H9 (cell line): ENCODE measurements around the gene PMEPA1. TPM values are rescaled to one million over a fixed set of nuclear protein-coding genes. Genes with fewer than 3 reads are reported as not detected.

Experiments used
- DNase-seq: peaks from one replicate; pipeline ENCODE4 v3.0.0-alpha.2; 2017
- H2AFZ ChIP-seq: one replicate; pipeline ENCODE4 v1.6.1; 2013; ENCODE audit warnings: mild to moderate bottlenecking, low read length, control low read depth, moderate library complexity
- H2AK5ac ChIP-seq: 2 replicates; pipeline ENCODE4 v1.6.1; 2013; ENCODE audit warnings: low read length, control low read depth, mixed read lengths; ENCODE audit not compliant: insufficient read length
- H2BK120ac ChIP-seq: one replicate; pipeline ENCODE4 v1.6.1; 2013; ENCODE audit warnings: low read depth, mild to moderate bottlenecking, low read length, control low read depth, inconsistent platforms; ENCODE audit not compliant: poor library complexity, severe bottlenecking
- H2BK12ac ChIP-seq: 2 replicates; pipeline ENCODE4 v1.6.1; 2013; ENCODE audit warnings: low read length, control low read depth, mixed read lengths, low read depth; ENCODE audit not compliant: insufficient read length
- H2BK15ac ChIP-seq: 2 replicates; pipeline ENCODE4 v1.6.1; 2013; ENCODE audit warnings: low read depth, low read length, control low read depth
- H2BK20ac ChIP-seq: one replicate; pipeline ENCODE4 v1.6.1; 2013; ENCODE audit warnings: low read depth, mild to moderate bottlenecking, low read length, control low read depth, inconsistent platforms; ENCODE audit not compliant: poor library complexity, severe bottlenecking
- H2BK5ac ChIP-seq: 2 replicates; pipeline ENCODE4 v1.6.1; 2013; ENCODE audit warnings: low read length, control low read depth, mixed read lengths; ENCODE audit not compliant: insufficient read length
- H3K14ac ChIP-seq: 2 replicates; pipeline ENCODE4 v1.6.1; 2013; ENCODE audit warnings: low read length, control low read depth; ENCODE audit not compliant: insufficient read depth
- H3K18ac ChIP-seq: 2 replicates; pipeline ENCODE4 v1.6.1; 2013; ENCODE audit warnings: low read depth, mild to moderate bottlenecking, mixed read lengths, low read length, control low read depth; ENCODE audit not compliant: insufficient read length
- H3K23ac ChIP-seq: 2 replicates; pipeline ENCODE4 v1.6.1; 2013; ENCODE audit warnings: low read length, control low read depth, mixed read lengths, low read depth; ENCODE audit not compliant: insufficient read length
- H3K23me2 ChIP-seq: 2 replicates; pipeline ENCODE4 v1.6.1; 2013; ENCODE audit warnings: low read depth, mild to moderate bottlenecking, mixed read lengths, low read length, control low read depth; ENCODE audit not compliant: insufficient read length, poor library complexity, severe bottlenecking
- H3K27ac ChIP-seq: 2 replicates; pipeline ENCODE4 v1.5.1; 2013; ENCODE audit warnings: low read length, control low read depth, mixed read lengths, low read depth; ENCODE audit not compliant: insufficient read length
- H3K27me3 ChIP-seq: 2 replicates; pipeline ENCODE4 v1.6.1; 2013; ENCODE audit warnings: low read length, control low read depth, inconsistent platforms; ENCODE audit not compliant: insufficient read depth
- H3K4ac ChIP-seq: 2 replicates; pipeline ENCODE4 v1.6.1; 2013; ENCODE audit warnings: low read depth, mild to moderate bottlenecking, control low read depth, inconsistent platforms, low read length, moderate library complexity
- H3K4me1 ChIP-seq: 2 replicates; pipeline ENCODE4 v1.6.1; 2013; ENCODE audit warnings: low read length, control low read depth, inconsistent platforms; ENCODE audit not compliant: insufficient read depth
- H3K4me2 ChIP-seq: 2 replicates; pipeline ENCODE4 v1.6.1; 2013; ENCODE audit warnings: low read length, control low read depth, mixed read lengths; ENCODE audit not compliant: insufficient read length, insufficient read depth
- H3K56ac ChIP-seq: 2 replicates; pipeline ENCODE4 v1.6.1; 2013; ENCODE audit warnings: low read depth, mild to moderate bottlenecking, mixed read lengths, low read length, control low read depth; ENCODE audit not compliant: insufficient read length
- H3K79me1 ChIP-seq: 2 replicates; pipeline ENCODE4 v1.6.1; 2013; ENCODE audit warnings: low read depth, mild to moderate bottlenecking, moderate library complexity, low read length, control low read depth, inconsistent platforms; ENCODE audit not compliant: insufficient read depth, poor library complexity, severe bottlenecking
- H3K79me2 ChIP-seq: 2 replicates; pipeline ENCODE4 v1.6.1; 2013; ENCODE audit warnings: low read length, control low read depth, inconsistent platforms; ENCODE audit not compliant: insufficient read depth
- H3K9ac ChIP-seq: 2 replicates; pipeline ENCODE4 v1.6.1; 2013; ENCODE audit warnings: low read length, control low read depth, mixed read lengths; ENCODE audit not compliant: insufficient read length; ENCODE audit errors: extremely low read depth
- H3K9me3 ChIP-seq: one replicate; pipeline ENCODE4 v1.6.1; 2013; ENCODE audit warnings: low read depth, low read length, inconsistent platforms; ENCODE audit not compliant: control insufficient read depth
- H3T11ph ChIP-seq: one replicate; pipeline ENCODE4 v1.6.1; 2013; ENCODE audit warnings: mild to moderate bottlenecking, low read length, control low read depth, inconsistent platforms
- H4K20me1 ChIP-seq: one replicate; pipeline ENCODE4 v1.6.1; 2013; ENCODE audit not compliant: control insufficient read depth, insufficient read length, insufficient read depth
- H4K5ac ChIP-seq: 2 replicates; pipeline ENCODE4 v1.6.1; 2013; ENCODE audit warnings: low read depth, mild to moderate bottlenecking, mixed read lengths, low read length, control low read depth; ENCODE audit not compliant: insufficient read length
- H4K8ac ChIP-seq: replicated peaks from 2 replicates; pipeline ENCODE4 v1.6.1; 2013; ENCODE audit warnings: low read length, control low read depth, mixed read lengths, low read depth; ENCODE audit not compliant: insufficient read length
- H4K91ac ChIP-seq: 2 replicates; pipeline ENCODE4 v1.6.1; 2013; ENCODE audit warnings: low read depth, mild to moderate bottlenecking, moderate library complexity, mixed read lengths, low read length, control low read depth; ENCODE audit not compliant: insufficient read length
- H3K27ac Mint-ChIP-seq, 3 experiments: 2 replicates in 2 of 3; 3 replicates in 1 of 3; pipeline ENCODE4 v1.8.0; 2020 to 2021; ENCODE audit warnings: mixed read lengths in 3 of 3, mild to moderate bottlenecking in 1 of 3, moderate library complexity in 1 of 3
- H3K27me3 Mint-ChIP-seq: 2 replicates; pipeline ENCODE4 v1.8.0; 2021; ENCODE audit warnings: low read depth, mild to moderate bottlenecking, moderate library complexity, mixed read lengths
- H3K36me3 Mint-ChIP-seq, 3 experiments: 2 replicates in 2 of 3; 3 replicates in 1 of 3; pipeline ENCODE4 v1.8.0; 2020 to 2021; ENCODE audit warnings: low read depth in 3 of 3, mixed read lengths in 3 of 3; ENCODE audit not compliant: insufficient read depth in 1 of 3
- H3K4me1 Mint-ChIP-seq, 2 experiments: 2 replicates each; pipeline ENCODE4 v1.8.0; 2020; ENCODE audit warnings: mixed read lengths in 2 of 2
- H3K4me3 Mint-ChIP-seq, 2 experiments: 2 replicates in 1 of 2; 3 replicates in 1 of 2; pipeline ENCODE4 v1.8.0; 2020 to 2021; ENCODE audit warnings: mild to moderate bottlenecking in 2 of 2, mixed read lengths in 2 of 2, moderate library complexity in 1 of 2
- H3K9me3 Mint-ChIP-seq, 2 experiments: 2 replicates in 1 of 2; 3 replicates in 1 of 2; pipeline ENCODE4 v1.8.0; 2020; ENCODE audit warnings: mild to moderate bottlenecking in 2 of 2, mixed read lengths in 2 of 2, moderate library complexity in 1 of 2
- WGBS: extraction: QIAGEN DNeasy Blood & Tissue Kit; methylation state at CpG from one replicate; pipeline ENCODE4 v1.1.7; 2013; ENCODE audit warnings: missing lambda C conversion rate, low lambda C conversion rate, mixed read lengths; ENCODE audit not compliant: insufficient read length; ENCODE audit errors: extremely low coverage; 5-methylcytosine and 5-hydroxymethylcytosine counted together
- total RNA-seq: library from RNA; stranded (reverse); gene quantifications from 2 replicates; pipeline ENCODE4 v1.2.1, GENCODE V29; 2021
- TF ChIP-seq, protein P1 (sequence below): fragments of 200-600 bp; sonication (generic); conservative IDR thresholded peaks from 3 replicates; pipeline ENCODE4 v1.8.0; 2021; ENCODE audit warnings: antibody characterized with exemption, mild to moderate bottlenecking

Gene PMEPA1
- total RNA-seq, 1 experiment from 2014 or later, result 34.6 TPM

DNA sequence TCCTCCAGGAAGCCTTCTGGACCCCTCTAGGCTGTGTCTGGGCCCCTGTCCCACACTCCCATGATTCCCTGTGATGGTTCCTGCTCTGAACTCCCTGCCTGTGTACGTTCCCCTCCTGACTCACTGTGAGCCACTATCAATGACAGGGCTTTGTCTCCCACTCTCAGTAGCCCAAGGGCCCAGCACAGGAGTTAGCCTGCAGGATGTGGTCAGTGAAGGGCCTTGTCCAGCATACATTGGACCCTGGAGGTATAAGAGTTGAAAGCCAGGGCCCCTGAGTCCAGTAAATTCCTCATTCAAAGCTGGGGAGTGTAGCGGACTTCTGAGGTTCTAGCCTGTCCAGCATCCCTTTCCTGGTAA lies 108.6 kb downstream of the PMEPA1 start:
- Histone ChIP-seq H2BK12ac (no peak overlapping the region), H3K4me1 (no peaks in the 10 kb centered on the region)

More for the DNA sequence above, 108.6 kb downstream of the PMEPA1 start:
- Mint-ChIP-seq H3K27ac (no peak overlapping the region), H3K4me1 (peaks cover 8 to 12% of the 10 kb centered on the region in 2 experiments), H3K9me3 (no peaks in the 10 kb centered on the region; a peak in 1 of 5 replicates), H3K27me3 (peaks cover 5% of the 10 kb centered on the region; the same call in 1 of the 2 replicates), H3K36me3 (no peaks in the 10 kb centered on the region; a peak in 2 of 7 replicates), H3K4me3 (no peak overlapping the region)
- Histone ChIP-seq H4K20me1 (no peaks in the 10 kb centered on the region), H3K14ac (no peak overlapping the region; the same call in 1 of the 2 replicates), H3K4me2 (no peak overlapping the region), H3K9ac (no peak overlapping the region), H3K56ac (no peak overlapping the region), H2BK120ac (no peak overlapping the region), H2BK20ac (no peak overlapping the region), H4K8ac (no peak overlapping the region), H3T11ph (no peak overlapping the region), H3K9me3 (no peaks in the 10 kb centered on the region), H3K23ac (no peak overlapping the region), H4K5ac (no peak overlapping the region), H3K79me1 (no peaks in the 10 kb centered on the region), H2BK15ac (no peak overlapping the region), H4K91ac (no peak overlapping the region), H2AFZ (no peak overlapping the region), H3K4ac (no peak overlapping the region), H2AK5ac (no peak overlapping the region), H3K27me3 (no peaks in the 10 kb centered on the region), H3K23me2 (no peaks in the 10 kb centered on the region), H3K27ac (no peak overlapping the region), H3K79me2 (no peaks in the 10 kb centered on the region), H3K18ac (no peak overlapping the region), H2BK5ac (no peak overlapping the region)
- DNase-seq, result no peak
- TF ChIP-seq, protein P1, sequence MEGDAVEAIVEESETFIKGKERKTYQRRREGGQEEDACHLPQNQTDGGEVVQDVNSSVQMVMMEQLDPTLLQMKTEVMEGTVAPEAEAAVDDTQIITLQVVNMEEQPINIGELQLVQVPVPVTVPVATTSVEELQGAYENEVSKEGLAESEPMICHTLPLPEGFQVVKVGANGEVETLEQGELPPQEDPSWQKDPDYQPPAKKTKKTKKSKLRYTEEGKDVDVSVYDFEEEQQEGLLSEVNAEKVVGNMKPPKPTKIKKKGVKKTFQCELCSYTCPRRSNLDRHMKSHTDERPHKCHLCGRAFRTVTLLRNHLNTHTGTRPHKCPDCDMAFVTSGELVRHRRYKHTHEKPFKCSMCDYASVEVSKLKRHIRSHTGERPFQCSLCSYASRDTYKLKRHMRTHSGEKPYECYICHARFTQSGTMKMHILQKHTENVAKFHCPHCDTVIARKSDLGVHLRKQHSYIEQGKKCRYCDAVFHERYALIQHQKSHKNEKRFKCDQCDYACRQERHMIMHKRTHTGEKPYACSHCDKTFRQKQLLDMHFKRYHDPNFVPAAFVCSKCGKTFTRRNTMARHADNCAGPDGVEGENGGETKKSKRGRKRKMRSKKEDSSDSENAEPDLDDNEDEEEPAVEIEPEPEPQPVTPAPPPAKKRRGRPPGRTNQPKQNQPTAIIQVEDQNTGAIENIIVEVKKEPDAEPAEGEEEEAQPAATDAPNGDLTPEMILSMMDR, result no peak
- no CpG with 5 or more reads among the region's 2 CpGs for WGBS
